Fibroblast of the aortic adventitia (primary cell): ENCODE results near the gene EIF4A3. TPM values are rescaled to one million over a fixed set of nuclear protein-coding genes. Genes with fewer than 3 reads are reported as not detected.

ENCODE experiments used
- DNase-seq: peaks from one replicate; pipeline ENCODE4 v3.0.0-alpha.2; 2010; ENCODE audit warnings: low read depth
- H3K4me3 ChIP-seq: 2 replicates; pipeline ENCODE4 v1.5.1; 2011; ENCODE audit warnings: low read depth, mild to moderate bottlenecking, control low read depth, low read length, moderate library complexity
- total RNA-seq: library from RNA; depleted of rRNA; stranded (reverse); fragments of >200 nt; gene quantifications from 2 replicates; pipeline ENCODE4 v1.2.3, GENCODE V29; 2012; ENCODE audit warnings: low replicate concordance
- TF ChIP-seq, protein P1 (sequence below): IDR thresholded peaks from 2 replicates; pipeline ENCODE4 v1.5.1; 2011; ENCODE audit warnings: mild to moderate bottlenecking, low read length, control low read depth, inconsistent platforms; ENCODE audit not compliant: insufficient read depth

Gene EIF4A3
- total RNA-seq, 1 donor = 85.9 TPM

DNA sequence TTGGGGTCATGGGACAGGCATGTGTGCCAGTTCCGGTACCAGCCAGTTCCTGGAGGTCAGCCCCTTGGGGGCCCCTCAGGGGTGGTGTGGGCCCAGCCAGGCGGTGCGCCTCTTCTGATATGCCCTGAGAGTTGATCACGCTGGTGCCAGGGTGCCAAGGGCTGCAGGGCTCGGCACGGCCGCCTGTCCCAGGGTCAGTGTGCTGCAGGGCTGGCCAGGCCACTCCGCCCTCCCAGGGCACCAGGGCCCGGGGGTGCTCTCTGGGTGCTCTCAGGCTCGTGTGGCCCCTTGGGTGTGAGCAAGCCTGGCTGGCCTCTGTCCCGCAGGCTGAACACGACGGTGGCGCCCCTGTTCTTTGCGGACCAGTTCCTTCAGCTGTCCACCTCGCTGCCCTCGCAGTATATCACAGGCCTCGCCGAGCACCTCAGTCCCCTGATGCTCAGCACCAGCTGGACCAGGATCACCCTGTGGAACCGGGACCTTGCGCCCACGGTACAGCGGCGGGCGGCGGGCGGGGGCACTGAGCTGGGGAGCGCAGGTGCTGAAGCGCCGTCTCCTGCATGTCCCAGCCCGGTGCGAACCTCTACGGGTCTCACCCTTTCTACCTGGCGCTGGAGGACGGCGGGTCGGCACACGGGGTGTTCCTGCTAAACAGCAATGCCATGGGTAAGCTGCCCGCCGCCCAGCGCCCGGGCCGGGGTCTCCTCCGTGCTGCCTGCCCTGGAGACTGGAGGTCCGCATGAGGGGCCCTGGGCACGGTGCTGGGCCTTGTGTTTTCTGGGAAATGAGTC lies 39.5 kb downstream of the EIF4A3 start:
- DNase-seq = no peak
- H3K4me3 ChIP-seq = no peak overlapping the region
- TF ChIP-seq, protein P1, sequence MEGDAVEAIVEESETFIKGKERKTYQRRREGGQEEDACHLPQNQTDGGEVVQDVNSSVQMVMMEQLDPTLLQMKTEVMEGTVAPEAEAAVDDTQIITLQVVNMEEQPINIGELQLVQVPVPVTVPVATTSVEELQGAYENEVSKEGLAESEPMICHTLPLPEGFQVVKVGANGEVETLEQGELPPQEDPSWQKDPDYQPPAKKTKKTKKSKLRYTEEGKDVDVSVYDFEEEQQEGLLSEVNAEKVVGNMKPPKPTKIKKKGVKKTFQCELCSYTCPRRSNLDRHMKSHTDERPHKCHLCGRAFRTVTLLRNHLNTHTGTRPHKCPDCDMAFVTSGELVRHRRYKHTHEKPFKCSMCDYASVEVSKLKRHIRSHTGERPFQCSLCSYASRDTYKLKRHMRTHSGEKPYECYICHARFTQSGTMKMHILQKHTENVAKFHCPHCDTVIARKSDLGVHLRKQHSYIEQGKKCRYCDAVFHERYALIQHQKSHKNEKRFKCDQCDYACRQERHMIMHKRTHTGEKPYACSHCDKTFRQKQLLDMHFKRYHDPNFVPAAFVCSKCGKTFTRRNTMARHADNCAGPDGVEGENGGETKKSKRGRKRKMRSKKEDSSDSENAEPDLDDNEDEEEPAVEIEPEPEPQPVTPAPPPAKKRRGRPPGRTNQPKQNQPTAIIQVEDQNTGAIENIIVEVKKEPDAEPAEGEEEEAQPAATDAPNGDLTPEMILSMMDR = no peak

DNA sequence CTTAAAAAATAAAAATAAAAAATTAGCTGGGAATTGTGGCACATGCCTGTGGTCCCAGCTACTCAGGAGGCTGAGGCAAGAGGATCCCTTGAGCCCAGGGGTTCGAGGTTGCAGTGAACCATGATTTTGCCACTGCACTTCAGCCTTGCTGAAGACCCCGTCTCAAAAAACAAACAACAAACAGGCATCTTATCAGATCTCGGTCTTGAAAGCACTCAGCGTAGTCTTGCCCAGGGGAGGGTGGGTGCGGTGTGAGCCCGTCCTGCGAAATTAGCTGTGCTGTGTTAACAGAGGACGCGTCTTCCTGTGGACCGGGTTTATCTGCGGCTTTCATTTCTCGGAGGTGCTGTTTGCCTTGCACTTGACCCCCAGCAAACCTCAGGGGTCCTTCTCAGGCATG lies 40.2 kb downstream of the EIF4A3 start:
- TF ChIP-seq, protein P1 = no peak
- DNase-seq = no peak

DNA sequence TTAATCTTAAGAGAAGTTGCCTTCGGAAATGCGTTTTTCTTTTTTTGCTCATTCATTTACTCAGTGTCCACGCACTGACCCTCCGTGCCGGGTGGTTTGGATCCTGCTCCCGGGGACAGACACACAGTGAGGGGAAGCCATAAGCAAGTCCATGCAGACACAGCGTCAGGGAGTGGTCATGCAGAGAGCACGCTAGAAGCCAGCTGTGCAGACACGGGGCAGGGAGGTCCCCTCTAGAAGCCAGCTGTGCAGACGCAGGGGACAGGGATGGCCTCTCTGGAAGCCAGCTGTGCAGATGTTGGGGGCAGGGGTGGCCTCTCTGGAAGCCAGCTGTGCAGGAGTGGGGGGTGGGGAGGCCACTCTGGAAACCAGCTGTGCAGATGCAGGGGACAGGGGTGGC lies 40.8 kb downstream of the EIF4A3 start:
- DNase-seq = no peak
- H3K4me3 ChIP-seq = no peak overlapping the region
- TF ChIP-seq, protein P1 = no peak

More for the DNA sequence above, 40.2 kb downstream of the EIF4A3 start:
- H3K4me3 ChIP-seq = no peak overlapping the region

DNA sequence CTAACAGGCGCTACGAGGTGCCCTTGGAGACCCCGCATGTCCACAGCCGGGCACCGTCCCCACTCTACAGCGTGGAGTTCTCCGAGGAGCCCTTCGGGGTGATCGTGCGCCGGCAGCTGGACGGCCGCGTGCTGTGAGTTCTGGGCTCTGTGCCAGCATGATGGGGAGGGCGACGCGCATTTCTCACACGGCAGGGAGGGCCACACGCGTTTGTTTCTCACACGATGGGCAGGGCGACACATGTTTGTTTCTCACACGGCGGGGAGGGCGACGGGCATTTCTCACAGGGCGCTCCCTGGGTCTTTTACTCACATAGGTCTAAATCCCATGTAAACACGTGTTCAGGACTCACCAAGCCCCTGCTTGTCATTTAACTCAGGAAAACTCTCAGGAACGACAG lies 41.2 kb downstream of the EIF4A3 start:
- TF ChIP-seq, protein P1 = no peak
- no peak overlapping the region for H3K4me3 ChIP-seq
- peak; percentile 12 for DNase-seq

DNA sequence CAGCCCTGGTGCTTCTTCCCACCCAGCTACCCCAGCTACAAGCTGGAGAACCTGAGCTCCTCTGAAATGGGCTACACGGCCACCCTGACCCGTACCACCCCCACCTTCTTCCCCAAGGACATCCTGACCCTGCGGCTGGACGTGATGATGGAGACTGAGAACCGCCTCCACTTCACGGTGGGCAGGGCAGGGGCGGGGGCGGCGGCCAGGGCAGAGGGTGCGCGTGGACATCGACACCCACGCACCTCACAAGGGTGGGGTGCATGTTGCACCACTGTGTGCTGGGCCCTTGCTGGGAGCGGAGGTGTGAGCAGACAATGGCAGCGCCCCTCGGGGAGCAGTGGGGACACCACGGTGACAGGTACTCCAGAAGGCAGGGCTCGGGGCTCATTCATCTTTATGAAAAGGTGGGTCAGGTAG lies 42.0 kb downstream of the EIF4A3 start:
- no peak for DNase-seq
- TF ChIP-seq, protein P1 = no peak
- no peak overlapping the region for H3K4me3 ChIP-seq

DNA sequence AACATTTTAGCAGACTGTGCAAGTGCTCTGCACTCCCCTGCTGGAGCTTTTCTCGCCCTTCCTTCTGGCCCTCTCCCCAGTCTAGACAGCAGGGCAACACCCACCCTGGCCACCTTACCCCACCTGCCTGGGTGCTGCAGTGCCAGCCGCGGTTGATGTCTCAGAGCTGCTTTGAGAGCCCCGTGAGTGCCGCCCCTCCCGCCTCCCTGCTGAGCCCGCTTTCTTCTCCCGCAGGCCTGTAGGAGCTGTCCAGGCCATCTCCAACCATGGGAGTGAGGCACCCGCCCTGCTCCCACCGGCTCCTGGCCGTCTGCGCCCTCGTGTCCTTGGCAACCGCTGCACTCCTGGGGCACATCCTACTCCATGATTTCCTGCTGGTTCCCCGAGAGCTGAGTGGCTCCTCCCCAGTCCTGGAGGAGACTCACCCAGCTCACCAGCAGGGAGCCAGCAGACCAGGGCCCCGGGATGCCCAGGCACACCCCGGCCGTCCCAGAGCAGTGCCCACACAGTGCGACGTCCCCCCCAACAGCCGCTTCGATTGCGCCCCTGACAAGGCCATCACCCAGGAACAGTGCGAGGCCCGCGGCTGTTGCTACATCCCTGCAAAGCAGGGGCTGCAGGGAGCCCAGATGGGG lies 42.5 kb downstream of the EIF4A3 start:
- TF ChIP-seq, protein P1 = no peak
- peak; percentile 21 for DNase-seq
- no peak overlapping the region for H3K4me3 ChIP-seq
